ENCODE results near the gene RXRB. TPM values are rescaled to one million over a fixed set of nuclear protein-coding genes. Genes with fewer than 3 reads are reported as not detected.

Gene RXRB
- polyA plus RNA-seq, 2 of the 4 experiments (the other 2 are of a cell fraction), result 15.6 to 20.3 TPM

GRCh38 chr6:33183071-33183683 is 17.3 kb downstream of the RXRB start:
- no peak for FAIRE-seq
- WGBS (ENCODE audit: missing lambda C conversion rate), result 80% methylated on average over 5 of the region's 5 CpGs
- ChIA-PET POLR2A (interaction anchor here (1.2 kb wide), 1 partner anchor 211 kb away, joined by 3 read pairs; no protein-coding TSS in a partner anchor), CTCF (interaction anchor here (1.1 to 2.0 kb wide), 3 partner anchors 10 to 35 kb away, joined by 3 to 6 read pairs (median 3); no protein-coding TSS in a partner anchor)
- H3K9me3 ChIP-seq, result no peaks in the 10 kb centered on the region; the same call in 2 of the 3 replicates
- ATAC-seq, result no peak
- TF ChIP-seq MAFK (IDR thresholded peaks at IDR 0.05; ENCODE audit: partially characterized antibody) (no peak), HEYL (CRISPR knock-in tag; IDR thresholded peaks at IDR 0.05) (no peak), RNF2 (IDR thresholded peaks at IDR 0.05; ENCODE audit: borderline replicate concordance, low read depth) (no peak), FOSL2 (IDR thresholded peaks at IDR 0.05) (no peak), FOSL2 (CRISPR knock-in tag; IDR thresholded peaks at IDR 0.05) (no peak), SMC3 (IDR thresholded peaks at IDR 0.05) (no peak), ZNF302 (CRISPR knock-in tag; IDR thresholded peaks at IDR 0.05) (no peak), CTCF (IDR thresholded peaks at IDR 0.05) (no peak)
- no peak overlapping the region for H3K27ac ChIP-seq
- no peaks in the 10 kb centered on the region for H3K4me1 ChIP-seq
- H3K4me2 ChIP-seq, result no peak overlapping the region
- H3K4me3 ChIP-seq, result no peak overlapping the region
- no peak for DNase-seq (ENCODE audit: low read depth in 1 of 2, low spot score in 1 of 2)

- no peak overlapping the region for H3K4me2 ChIP-seq
- DNase-seq (ENCODE audit: low read depth in 1 of 2, low spot score in 1 of 2) (no peak), ATAC-seq (no peak), FAIRE-seq (no peak)
- ChIA-PET CTCF (interaction anchor here (1.0 to 2.0 kb wide), 2 partner anchors 9 to 19 kb away, joined by 5 to 6 read pairs; no protein-coding TSS in a partner anchor), POLR2A (no interaction called here)
- no peak overlapping the region for H3K27ac ChIP-seq
- 69% methylated on average over 5 of the region's 7 CpGs for WGBS (ENCODE audit: missing lambda C conversion rate)
- no peak overlapping the region for H3K4me3 ChIP-seq
- no peaks in the 10 kb centered on the region for H3K4me1 ChIP-seq
- TF ChIP-seq FOSB (CRISPR knock-in tag; IDR thresholded peaks at IDR 0.05) (no peak), ESRRA (IDR thresholded peaks at IDR 0.05; ENCODE audit: borderline replicate concordance, low read length) (no peak), SREBF2 (IDR thresholded peaks at IDR 0.05) (no peak), ATOH8 (CRISPR knock-in tag; IDR thresholded peaks at IDR 0.05; ENCODE audit: low read depth) (no peak), MAFK (IDR thresholded peaks at IDR 0.05; ENCODE audit: partially characterized antibody) (no peak)
- no peaks in the 10 kb centered on the region; the same call in 2 of the 3 replicates for H3K9me3 ChIP-seq
Measured at GRCh38 chr6:33181141-33181540, 19.3 kb downstream of the RXRB start.

- no peaks in the 10 kb centered on the region for H3K4me1 ChIP-seq
- H3K9me3 ChIP-seq, result no peaks in the 10 kb centered on the region; the same call in 2 of the 3 replicates
- DNase-seq (ENCODE audit: low read depth in 1 of 2, low spot score in 1 of 2), result no peak
- FAIRE-seq, result no peak
- no peak for ATAC-seq
- POLR2A ChIA-PET, result no interaction called here
- CTCF ChIA-PET, result interaction anchor here (1.1 to 2.4 kb wide), 2 partner anchors 18 to 60 kb away, joined by 3 to 7 read pairs; no protein-coding TSS in a partner anchor
- H3K27ac ChIP-seq, result no peak overlapping the region
- no peak overlapping the region for H3K4me3 ChIP-seq
- TF ChIP-seq ZC3H11A (IDR thresholded peaks at IDR 0.05) (no peak), FOSB (CRISPR knock-in tag; IDR thresholded peaks at IDR 0.05) (no peak), RAD21 (conservative IDR thresholded peaks at IDR 0.05 in 1 of 2, IDR thresholded peaks at IDR 0.05 in 1 of 2) (no peak), ZFP36 (IDR thresholded peaks at IDR 0.05; ENCODE audit: borderline replicate concordance, partially characterized antibody) (no peak), BCL3 (IDR thresholded peaks at IDR 0.05) (no peak), EHMT2 (IDR thresholded peaks at IDR 0.05; ENCODE audit: low read depth) (no peak), PBX3 (IDR thresholded peaks at IDR 0.05) (no peak), ATOH8 (CRISPR knock-in tag; IDR thresholded peaks at IDR 0.05; ENCODE audit: low read depth) (no peak)
- WGBS (ENCODE audit: missing lambda C conversion rate), result 51% methylated on average over 6 of the region's 10 CpGs
- no peak overlapping the region for H3K4me2 ChIP-seq
Measured at GRCh38 chr6:33178755-33179475, 21.6 kb downstream of the RXRB start.

Data from A549 (cell line).